ENCODE data around the gene USH2A.
"Not testable (repeated sequence)": the region's sequence is repeated elsewhere in the genome, so short reads cannot be mapped to it uniquely, and the experiment has no call there.

The USH2A gene

GRCh38 chr1:216410026-216410425, 13.2 kb downstream of the USH2A start:
- no peak for DNase-seq (ENCODE audit: low read depth)

- DNase-seq (ENCODE audit: low read depth): no peak
Measured at GRCh38 chr1:216390956-216391355, 32.3 kb downstream of the USH2A start.

- no peak for DNase-seq (ENCODE audit: low read depth)
Measured at GRCh38 chr1:216389774-216390173, 33.5 kb downstream of the USH2A start.

- DNase-seq (ENCODE audit: low read depth): no peak
Measured at GRCh38 chr1:216388558-216388957, 34.7 kb downstream of the USH2A start.

- DNase-seq (ENCODE audit: low read depth): no peak
Measured at GRCh38 chr1:216387782-216388181, 35.5 kb downstream of the USH2A start.

- DNase-seq (ENCODE audit: low read depth): no peak
Measured at GRCh38 chr1:216379441-216379840, 43.8 kb downstream of the USH2A start.

- no peak for DNase-seq (ENCODE audit: low read depth)
Measured at GRCh38 chr1:216368249-216368648, 55.0 kb downstream of the USH2A start.

GRCh38 chr1:216366979-216367378, 56.3 kb downstream of the USH2A start:
- DNase-seq (ENCODE audit: low read depth): no peak

GRCh38 chr1:216356945-216357344, 66.3 kb downstream of the USH2A start:
- no peak for DNase-seq (ENCODE audit: low read depth)

- DNase-seq (ENCODE audit: low read depth): no peak
Measured at GRCh38 chr1:216350186-216350585, 73.1 kb downstream of the USH2A start.

GRCh38 chr1:216346526-216346925, 76.7 kb downstream of the USH2A start:
- no peak for DNase-seq (ENCODE audit: low read depth)

- not testable (repeated sequence) for DNase-seq (ENCODE audit: low read depth)
Measured at GRCh38 chr1:216340542-216340941, 82.7 kb downstream of the USH2A start.

GRCh38 chr1:216332462-216332861, 90.8 kb downstream of the USH2A start:
- DNase-seq (ENCODE audit: low read depth): no peak

GRCh38 chr1:216332003-216332402, 91.2 kb downstream of the USH2A start:
- DNase-seq (ENCODE audit: low read depth): no peak

- no peak for DNase-seq (ENCODE audit: low read depth)
Measured at GRCh38 chr1:216331211-216331610, 92.0 kb downstream of the USH2A start.

- DNase-seq (ENCODE audit: low read depth): no peak
Measured at GRCh38 chr1:216330262-216330661, 93.0 kb downstream of the USH2A start.

- DNase-seq (ENCODE audit: low read depth): no peak
Measured at GRCh38 chr1:216325946-216326345, 97.3 kb downstream of the USH2A start.

GRCh38 chr1:216325336-216325735, 97.9 kb downstream of the USH2A start:
- no peak for DNase-seq (ENCODE audit: low read depth)

GRCh38 chr1:216323344-216323743, 99.9 kb downstream of the USH2A start:
- DNase-seq (ENCODE audit: low read depth): no peak

- DNase-seq (ENCODE audit: low read depth): no peak
Measured at GRCh38 chr1:216314379-216315095, 108.7 kb downstream of the USH2A start.

GRCh38 chr1:216310776-216311175, 112.5 kb downstream of the USH2A start:
- no peak for DNase-seq (ENCODE audit: low read depth)

GRCh38 chr1:216306830-216307229, 116.4 kb downstream of the USH2A start:
- no peak for DNase-seq (ENCODE audit: low read depth)

GRCh38 chr1:216303690-216304089, 119.6 kb downstream of the USH2A start:
- no peak for DNase-seq (ENCODE audit: low read depth)

- DNase-seq (ENCODE audit: low read depth): no peak
Measured at GRCh38 chr1:216293683-216294082, 129.6 kb downstream of the USH2A start.
